Epithelial cell of proximal tubule (primary cell): ENCODE results near the gene PCDHB16. TPM values are rescaled to one million over a fixed set of nuclear protein-coding genes. Genes with fewer than 3 reads are reported as not detected.
A peak's percentile ranks its signal among the peaks of the same experiment; 100 is the strongest.
"Not testable (repeated sequence)": the region's sequence is repeated elsewhere in the genome, so short reads cannot be mapped to it uniquely, and the experiment has no call there.

ENCODE experiments used
- DNase-seq: peaks from one replicate; pipeline ENCODE4 v3.0.0-alpha.2; 2011; ENCODE audit warnings: low read depth
- H3K4me3 ChIP-seq: 2 replicates; pipeline ENCODE4 v1.5.1; 2011; ENCODE audit warnings: low read depth, mild to moderate bottlenecking, low read length
- total RNA-seq: library from RNA; depleted of rRNA; stranded (reverse); fragments of >200 nt; gene quantifications from 2 replicates; pipeline ENCODE4 v1.2.3, GENCODE V29; 2015
- TF ChIP-seq, protein P1 (sequence below): conservative IDR thresholded peaks from 2 replicates; pipeline ENCODE4 v1.5.1; 2012; ENCODE audit warnings: low read depth, mild to moderate bottlenecking, low read length

The PCDHB16 gene
- total RNA-seq, 1 donor from 2014 or later, result under 0.01 TPM

DNA sequence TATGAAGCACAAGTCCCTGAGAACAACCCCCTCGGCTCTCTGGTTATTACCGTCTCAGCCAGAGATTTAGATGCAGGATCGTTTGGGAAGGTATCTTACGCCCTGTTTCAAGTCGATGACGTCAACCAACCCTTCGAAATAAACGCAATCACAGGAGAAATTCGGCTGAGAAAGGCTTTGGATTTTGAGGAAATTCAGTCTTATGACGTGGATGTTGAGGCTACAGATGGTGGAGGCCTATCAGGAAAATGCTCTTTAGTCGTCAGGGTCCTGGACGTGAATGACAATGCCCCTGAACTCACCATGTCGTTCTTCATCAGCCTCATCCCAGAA is 31.2 kb upstream of the PCDHB16 start:
- DNase-seq, result no peak
- no peak overlapping the region for H3K4me3 ChIP-seq
- TF ChIP-seq, protein P1, sequence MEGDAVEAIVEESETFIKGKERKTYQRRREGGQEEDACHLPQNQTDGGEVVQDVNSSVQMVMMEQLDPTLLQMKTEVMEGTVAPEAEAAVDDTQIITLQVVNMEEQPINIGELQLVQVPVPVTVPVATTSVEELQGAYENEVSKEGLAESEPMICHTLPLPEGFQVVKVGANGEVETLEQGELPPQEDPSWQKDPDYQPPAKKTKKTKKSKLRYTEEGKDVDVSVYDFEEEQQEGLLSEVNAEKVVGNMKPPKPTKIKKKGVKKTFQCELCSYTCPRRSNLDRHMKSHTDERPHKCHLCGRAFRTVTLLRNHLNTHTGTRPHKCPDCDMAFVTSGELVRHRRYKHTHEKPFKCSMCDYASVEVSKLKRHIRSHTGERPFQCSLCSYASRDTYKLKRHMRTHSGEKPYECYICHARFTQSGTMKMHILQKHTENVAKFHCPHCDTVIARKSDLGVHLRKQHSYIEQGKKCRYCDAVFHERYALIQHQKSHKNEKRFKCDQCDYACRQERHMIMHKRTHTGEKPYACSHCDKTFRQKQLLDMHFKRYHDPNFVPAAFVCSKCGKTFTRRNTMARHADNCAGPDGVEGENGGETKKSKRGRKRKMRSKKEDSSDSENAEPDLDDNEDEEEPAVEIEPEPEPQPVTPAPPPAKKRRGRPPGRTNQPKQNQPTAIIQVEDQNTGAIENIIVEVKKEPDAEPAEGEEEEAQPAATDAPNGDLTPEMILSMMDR, result no peak

DNA sequence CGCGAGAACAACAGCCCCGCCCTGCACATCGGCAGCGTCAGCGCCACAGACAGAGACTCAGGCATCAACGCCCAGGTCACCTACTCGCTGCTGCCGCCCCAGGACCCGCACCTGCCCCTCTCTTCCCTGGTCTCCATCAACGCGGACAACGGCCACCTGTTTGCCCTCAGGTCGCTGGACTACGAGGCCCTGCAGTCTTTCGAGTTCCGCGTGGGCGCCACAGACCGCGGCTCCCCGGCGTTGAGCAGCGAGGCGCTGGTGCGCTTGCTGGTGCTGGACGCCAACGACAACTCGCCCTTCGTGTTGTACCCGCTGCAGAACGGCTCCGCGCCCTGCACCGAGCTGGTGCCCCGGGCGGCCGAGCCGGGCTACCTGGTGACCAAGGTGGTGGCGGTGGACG is 30.6 kb upstream of the PCDHB16 start:
- not testable (repeated sequence) for DNase-seq, H3K4me3 ChIP-seq

DNA sequence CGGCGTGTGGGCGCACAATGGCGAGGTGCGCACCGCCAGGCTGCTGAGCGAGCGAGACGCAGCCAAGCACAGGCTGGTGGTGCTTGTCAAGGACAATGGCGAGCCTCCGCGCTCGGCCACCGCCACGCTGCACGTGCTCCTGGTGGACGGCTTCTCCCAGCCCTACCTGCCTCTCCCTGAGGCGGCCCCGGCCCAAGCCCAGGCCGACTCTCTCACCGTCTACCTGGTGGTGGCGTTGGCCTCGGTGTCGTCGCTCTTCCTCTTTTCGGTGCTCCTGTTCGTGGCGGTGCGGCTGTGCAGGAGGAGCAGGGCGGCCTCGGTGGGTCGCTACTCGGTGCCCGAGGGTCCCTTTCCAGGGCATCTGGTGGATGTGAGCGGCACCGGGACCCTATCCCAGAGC is 30.1 kb upstream of the PCDHB16 start:
- H3K4me3 ChIP-seq, result not testable (repeated sequence)

DNA sequence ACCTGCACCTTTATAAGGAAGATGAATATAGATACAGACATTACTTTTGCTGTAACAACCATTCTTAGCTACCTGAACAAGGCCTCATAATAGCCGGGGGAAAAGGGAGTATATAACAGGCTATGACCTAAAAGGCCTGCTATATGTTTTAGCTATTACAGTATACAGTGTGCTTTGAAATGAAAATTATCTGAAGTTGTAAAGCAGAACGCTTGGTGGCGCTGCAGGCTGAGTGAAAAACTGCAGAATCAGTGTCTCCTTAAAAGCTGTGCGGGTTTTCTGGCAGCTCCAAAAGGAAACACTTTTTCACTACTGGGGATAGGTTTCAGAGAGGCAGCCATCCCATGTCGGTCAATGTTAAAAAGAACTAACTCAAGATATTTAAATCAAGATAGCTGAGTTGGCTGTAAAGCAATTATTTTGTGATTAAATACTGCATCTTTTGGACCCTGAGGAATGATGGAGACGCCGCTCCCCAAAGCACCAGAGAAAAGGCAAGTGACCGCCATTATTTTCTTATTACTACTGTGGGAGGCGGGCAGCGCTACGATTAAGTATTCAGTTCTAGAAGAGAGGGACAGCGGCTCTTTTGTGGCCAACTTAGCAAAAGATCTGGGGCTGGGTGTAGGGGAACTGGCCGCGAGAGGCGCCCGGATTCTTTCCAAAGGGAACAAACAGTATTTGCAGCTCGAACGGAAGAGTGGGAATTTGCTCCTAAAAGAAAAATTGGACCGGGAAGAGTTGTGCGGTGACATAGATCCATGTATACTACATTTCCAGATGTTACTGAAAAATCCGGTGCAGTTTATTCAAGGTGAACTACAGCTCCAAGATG is 26.4 kb upstream of the PCDHB16 start:
- no peak overlapping the region for H3K4me3 ChIP-seq
- DNase-seq, result no peak
- TF ChIP-seq, protein P1, result no peak

More for the DNA sequence above, 30.1 kb upstream of the PCDHB16 start:
- DNase-seq, result not testable (repeated sequence)

DNA sequence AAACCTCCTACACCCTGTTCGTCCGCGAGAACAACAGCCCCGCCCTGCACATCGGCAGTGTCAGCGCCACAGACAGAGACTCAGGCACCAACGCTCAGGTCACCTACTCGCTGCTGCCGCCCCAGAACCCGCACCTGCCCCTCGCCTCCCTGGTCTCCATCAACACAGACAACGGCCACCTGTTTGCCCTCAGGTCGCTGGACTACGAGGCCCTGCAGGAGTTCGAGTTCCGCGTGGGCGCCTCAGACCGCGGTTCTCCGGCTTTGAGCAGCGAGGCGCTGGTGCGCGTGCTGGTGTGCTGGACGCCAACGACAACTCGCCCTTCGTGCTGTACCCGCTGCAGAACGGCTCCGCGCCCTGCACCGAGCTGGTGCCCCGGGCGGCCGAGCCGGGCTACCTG is 24.8 kb upstream of the PCDHB16 start:
- DNase-seq, result not testable (repeated sequence)

DNA sequence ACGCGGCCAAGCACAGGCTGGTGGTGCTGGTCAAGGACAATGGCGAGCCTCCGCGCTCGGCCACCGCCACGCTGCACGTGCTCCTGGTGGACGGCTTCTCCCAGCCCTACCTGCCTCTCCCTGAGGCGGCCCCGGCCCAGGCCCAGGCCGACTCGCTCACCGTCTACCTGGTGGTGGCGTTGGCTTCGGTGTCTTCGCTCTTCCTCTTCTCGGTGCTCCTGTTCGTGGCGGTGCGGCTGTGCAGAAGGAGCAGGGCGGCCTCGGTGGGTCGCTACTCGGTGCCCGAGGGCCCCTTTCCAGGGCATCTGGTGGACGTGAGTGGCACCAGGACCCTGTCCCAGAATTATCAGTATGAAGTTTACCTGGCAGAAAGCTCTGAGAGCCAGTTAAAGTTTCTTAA is 24.3 kb upstream of the PCDHB16 start:
- not testable (repeated sequence) for DNase-seq, H3K4me3 ChIP-seq

More for the DNA sequence above, 24.8 kb upstream of the PCDHB16 start:
- not testable (repeated sequence) for H3K4me3 ChIP-seq

DNA sequence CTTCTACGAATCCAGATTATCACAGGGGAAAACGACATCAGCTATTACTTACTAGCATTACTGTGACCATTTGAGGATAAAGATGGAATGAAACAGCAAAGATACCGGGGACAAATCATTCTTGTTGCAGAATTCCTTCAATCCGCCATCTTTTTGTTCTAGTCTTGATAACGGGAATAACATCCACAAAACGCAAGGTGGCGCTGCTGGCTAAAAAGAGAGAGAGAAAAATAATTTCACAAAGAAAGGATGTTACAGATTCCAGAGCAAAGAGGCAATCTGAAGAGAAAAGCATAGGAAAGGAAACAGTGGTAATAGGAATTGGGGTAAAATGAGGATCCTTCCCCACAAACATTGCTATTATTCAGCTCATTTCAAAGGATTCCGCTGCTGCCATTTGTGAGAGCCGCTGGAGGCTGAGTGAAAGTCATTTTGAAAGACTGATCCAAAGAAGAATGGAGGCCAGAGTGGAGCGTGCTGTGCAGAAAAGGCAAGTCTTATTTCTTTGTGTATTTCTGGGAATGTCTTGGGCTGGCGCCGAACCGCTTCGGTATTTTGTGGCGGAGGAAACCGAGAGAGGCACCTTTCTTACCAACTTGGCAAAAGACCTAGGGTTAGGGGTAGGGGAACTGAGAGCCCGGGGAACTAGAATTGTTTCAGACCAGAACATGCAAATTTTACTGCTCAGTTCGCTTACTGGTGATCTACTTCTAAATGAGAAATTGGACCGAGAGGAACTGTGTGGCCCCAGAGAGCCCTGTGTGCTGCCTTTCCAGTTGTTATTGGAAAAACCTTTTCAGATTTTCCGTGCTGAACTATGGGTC is 9.6 kb upstream of the PCDHB16 start, which contains the start of gene PCDHB7:
TSS of gene PCDHB7 (plus strand) at position 264 of the 824 bp plus-strand sequence. CDS start at position 456, 192 bp downstream.
- TF ChIP-seq, protein P1, result peak; percentile 51
- no peak for DNase-seq
- H3K4me3 ChIP-seq, result no peak within 1 kb of the TSS

DNA sequence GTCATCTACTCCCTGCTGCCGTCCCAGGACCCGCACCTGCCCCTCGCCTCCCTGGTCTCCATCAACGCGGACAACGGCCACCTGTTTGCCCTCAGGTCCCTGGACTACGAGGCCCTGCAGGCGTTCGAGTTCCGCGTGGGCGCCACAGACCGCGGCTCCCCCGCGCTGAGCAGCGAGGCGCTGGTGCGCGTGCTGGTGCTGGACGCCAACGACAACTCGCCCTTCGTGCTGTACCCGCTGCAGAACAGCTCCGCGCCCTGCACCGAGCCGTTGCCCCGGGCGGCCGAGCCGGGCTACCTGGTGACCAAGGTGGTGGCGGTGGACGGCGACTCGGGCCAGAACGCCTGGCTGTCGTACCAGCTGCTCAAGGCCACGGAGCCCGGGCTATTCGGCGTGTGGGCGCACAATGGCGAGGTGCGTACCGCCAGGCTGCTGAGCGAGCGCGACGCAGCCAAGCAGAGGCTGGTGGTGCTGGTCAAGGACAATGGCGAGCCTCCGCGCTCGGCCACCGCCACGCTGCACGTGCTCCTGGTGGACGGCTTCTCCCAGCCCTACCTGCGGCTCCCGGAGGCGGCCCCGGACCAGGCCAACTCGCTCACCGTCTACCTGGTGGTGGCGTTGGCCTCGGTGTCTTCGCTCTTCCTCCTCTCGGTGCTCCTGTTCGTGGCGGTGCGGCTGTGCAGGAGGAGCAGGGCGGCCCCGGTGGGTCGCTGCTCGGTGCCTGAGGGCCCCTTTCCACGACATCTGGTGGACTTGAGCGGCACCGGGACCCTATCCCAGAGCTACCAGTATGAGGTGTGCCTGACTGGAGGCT is 7.7 kb upstream of the PCDHB16 start:
- not testable (repeated sequence) for DNase-seq, H3K4me3 ChIP-seq

DNA sequence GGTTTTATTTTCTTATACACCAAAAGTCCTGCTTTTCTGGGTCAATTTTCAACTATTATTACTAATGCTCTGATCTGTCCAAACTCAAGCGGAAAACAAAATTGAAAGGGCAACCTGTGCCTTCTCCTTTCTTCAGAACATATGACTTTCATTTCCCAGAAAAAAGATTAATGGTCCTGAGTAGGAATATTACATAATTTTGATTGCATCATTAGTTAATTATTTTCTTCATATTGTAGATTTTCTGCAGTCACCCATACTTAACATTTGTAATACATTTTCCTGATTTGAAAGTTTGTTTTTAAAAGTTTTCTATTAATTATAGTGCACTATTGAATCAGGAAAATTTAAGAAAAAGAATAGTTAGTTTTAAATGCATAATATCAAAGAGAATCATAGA is 6.3 kb upstream of the PCDHB16 start:
- H3K4me3 ChIP-seq, result no peak overlapping the region
- DNase-seq, result no peak
- TF ChIP-seq, protein P1, result no peak

DNA sequence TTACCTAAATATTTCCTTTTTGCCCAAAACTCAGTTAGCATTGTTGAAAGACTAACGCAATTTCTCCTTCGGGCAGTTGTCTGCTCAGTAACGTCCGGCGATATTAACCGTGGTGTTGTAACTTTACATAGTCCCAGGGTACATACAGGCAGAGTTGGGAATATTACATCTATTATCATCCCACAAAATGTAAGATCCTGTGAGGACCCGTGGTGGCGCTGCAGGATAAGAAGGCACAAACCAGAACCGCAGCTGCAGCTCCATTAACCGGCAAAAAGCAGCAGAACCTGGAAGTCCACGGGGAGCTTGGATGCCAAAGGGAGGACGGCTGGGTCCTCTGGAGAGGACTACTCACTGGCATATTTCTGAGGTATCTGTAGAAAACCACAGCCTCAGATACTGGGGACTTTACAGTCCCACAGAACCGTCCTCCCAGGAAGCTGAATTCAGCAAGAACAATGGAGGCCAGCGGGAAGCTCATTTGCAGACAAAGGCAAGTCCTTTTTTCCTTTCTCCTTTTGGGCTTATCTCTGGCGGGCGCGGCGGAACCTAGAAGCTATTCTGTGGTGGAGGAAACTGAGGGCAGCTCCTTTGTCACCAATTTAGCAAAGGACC is 4.5 kb upstream of the PCDHB16 start, which contains the start of gene PCDHB8:
TSS of gene PCDHB8 (plus strand) at position 214 of the 615 bp plus-strand sequence. CDS start at position 459, 245 bp downstream.
- not testable (repeated sequence) for DNase-seq, H3K4me3 ChIP-seq

DNA sequence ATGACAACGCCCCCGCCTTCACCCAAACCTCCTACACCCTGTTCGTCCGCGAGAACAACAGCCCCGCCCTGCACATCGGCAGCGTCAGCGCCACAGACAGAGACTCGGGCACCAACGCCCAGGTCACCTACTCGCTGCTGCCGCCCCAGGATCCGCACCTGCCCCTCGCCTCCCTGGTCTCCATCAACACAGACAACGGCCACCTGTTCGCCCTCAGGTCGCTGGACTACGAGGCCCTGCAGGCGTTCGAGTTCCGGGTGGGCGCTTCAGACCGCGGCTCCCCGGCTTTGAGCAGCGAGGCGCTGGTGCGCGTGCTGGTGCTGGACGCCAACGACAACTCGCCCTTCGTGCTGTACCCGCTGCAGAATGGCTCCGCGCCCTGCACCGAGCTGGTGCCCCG is 2.8 kb upstream of the PCDHB16 start:
- not testable (repeated sequence) for DNase-seq, H3K4me3 ChIP-seq

DNA sequence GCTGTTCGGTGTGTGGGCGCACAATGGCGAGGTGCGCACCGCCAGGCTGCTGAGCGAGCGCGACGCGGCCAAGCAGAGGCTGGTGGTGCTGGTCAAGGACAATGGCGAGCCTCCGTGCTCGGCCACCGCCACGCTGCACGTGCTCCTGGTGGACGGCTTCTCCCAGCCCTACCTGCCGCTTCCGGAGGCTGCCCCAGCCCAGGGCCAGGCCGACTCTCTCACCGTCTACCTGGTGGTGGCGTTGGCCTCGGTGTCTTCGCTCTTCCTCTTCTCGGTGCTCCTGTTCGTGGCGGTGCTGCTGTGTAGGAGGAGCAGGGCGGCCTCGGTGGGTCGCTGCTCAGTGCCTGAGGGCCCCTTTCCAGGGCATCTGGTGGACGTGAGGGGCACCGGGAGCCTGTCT is 2.3 kb upstream of the PCDHB16 start:
- H3K4me3 ChIP-seq, DNase-seq: not testable (repeated sequence)
